ENCODE measurements around the gene DUS1L.

DUS1L gene

DNA sequence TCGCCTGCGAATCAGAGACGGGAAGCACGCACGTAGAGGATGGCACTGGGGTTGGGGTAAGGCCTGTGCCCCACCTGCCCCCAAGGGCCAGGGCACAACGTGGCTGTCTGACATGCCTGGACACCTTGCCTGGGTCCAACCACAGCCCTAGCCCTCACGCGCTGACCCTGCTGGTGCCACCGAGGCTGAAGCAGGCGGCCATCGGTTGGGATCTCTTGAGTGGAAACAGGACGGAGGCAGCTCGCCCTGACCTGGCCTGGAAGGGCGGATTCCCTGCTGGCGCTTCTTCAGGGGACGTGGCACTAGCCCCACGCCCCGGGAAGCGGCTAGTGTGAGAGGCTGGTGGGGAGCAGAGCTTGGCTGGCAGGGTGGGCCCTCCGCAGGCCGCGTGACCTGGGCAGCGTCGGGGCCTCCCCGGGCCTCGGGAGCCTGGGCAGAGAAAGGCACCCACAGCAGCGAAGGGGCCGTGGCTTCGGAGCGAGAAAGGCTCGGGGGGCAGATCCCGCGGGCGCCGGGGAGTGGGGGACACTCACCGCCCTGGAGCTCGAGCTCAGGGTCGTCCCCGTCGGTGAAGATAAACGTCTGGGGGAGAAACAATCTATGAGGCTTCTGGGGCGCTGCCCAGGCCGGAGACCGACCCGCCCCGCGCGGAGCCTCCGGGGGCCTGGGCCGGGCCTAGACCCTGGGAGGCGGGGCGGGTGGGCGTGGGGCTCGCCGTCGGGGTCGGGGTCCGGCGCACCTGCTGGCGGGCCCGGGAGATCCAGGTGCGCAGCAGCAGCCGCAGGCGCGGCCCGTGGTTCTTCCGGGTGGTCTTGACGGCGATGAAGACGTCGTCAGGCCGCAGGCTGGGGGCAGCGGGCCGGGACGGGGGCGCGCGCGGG is 14.6 kb downstream of the DUS1L start:
- in situ Hi-C loops (cut with HindIII; ENCODE audit: low pct_ligation_motif_present, low sequenced_read_pairs): no loop called here
- DNase-seq: no peak
- H3K4me3 ChIP-seq (ENCODE audit: low read depth, low read length): peak overlapping the region; percentile 77
- H3K27me3 ChIP-seq (replicated peaks): no peaks in the 10 kb centered on the region
- peaks cover 31% of the 10 kb centered on the region for H3K36me3 ChIP-seq (replicated peaks)
- TF ChIP-seq, protein P1, sequence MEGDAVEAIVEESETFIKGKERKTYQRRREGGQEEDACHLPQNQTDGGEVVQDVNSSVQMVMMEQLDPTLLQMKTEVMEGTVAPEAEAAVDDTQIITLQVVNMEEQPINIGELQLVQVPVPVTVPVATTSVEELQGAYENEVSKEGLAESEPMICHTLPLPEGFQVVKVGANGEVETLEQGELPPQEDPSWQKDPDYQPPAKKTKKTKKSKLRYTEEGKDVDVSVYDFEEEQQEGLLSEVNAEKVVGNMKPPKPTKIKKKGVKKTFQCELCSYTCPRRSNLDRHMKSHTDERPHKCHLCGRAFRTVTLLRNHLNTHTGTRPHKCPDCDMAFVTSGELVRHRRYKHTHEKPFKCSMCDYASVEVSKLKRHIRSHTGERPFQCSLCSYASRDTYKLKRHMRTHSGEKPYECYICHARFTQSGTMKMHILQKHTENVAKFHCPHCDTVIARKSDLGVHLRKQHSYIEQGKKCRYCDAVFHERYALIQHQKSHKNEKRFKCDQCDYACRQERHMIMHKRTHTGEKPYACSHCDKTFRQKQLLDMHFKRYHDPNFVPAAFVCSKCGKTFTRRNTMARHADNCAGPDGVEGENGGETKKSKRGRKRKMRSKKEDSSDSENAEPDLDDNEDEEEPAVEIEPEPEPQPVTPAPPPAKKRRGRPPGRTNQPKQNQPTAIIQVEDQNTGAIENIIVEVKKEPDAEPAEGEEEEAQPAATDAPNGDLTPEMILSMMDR (IDR thresholded peaks at IDR 0.05; ENCODE audit: low read depth, low read length, missing control alignments): no peak
- peak overlapping the region; percentile 21 for H3K27ac ChIP-seq

DNA sequence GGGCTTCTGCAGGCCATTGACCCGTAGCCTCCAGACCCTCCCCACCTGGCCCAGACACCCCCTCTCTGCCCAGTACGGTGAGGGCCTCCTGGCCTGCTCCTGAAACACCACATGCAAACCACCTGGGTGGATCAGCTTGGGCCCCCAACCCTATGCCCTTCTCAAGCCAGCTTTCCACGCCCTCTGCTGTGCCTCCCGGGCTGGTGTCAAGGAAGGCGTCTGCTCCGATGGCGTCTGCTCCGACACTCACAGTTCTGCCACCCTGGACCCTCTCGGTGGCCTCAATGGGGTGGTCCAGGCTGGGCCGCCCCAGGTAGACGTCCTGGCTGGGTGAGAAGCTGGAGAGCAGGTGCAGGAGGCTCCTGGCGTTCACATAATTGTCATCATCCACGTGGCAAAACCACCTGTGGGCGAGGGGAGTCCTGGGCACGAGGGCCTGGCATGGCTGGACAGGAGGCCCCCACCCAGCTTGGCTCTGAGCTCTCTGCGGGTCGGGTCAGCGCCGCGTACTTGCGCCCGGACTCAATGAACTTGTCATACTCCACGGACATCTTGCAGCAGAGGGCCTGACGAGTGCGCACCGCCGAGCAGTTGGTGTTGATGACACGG is 15.3 kb downstream of the DUS1L start:
- in situ Hi-C loops (cut with HindIII; ENCODE audit: low pct_ligation_motif_present, low sequenced_read_pairs): no loop called here
- Histone ChIP-seq H3K27me3 (replicated peaks) (no peaks in the 10 kb centered on the region), H3K4me3 (ENCODE audit: low read depth, low read length) (peak overlapping the region; percentile 77), H3K36me3 (replicated peaks) (peaks cover 25% of the 10 kb centered on the region), H3K27ac (no peak overlapping the region)
- DNase-seq: no peak
- TF ChIP-seq, protein P1 (IDR thresholded peaks at IDR 0.05; ENCODE audit: low read depth, low read length, missing control alignments): no peak

DNA sequence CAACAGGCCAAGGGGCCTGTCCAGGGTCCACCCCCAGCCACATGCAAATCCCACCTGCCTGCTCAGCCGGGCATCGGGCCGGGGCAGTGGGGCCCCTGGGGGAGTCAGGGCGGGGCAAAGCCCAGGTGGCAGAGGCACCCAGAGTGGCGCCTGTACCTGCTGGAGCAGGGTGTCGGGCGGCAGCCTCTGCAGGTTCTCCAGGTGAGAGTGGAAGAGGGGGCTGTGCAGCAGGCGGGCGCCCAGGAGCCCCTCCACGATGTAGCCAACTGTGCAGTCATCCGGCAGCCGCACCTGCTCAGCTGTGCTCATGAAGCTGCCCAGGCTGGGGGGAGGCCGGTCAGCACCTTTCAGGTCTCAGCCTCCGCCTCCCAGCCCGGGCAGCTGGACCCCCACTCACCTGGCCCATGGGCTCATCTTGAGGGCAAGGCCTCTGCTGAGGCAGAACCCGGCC is 16.1 kb downstream of the DUS1L start:
- no peak overlapping the region for H3K27ac ChIP-seq
- TF ChIP-seq, protein P1 (IDR thresholded peaks at IDR 0.05; ENCODE audit: low read depth, low read length, missing control alignments): no peak
- no peaks in the 10 kb centered on the region for H3K27me3 ChIP-seq (replicated peaks)
- in situ Hi-C loops (cut with HindIII; ENCODE audit: low pct_ligation_motif_present, low sequenced_read_pairs): no loop called here
- H3K4me3 ChIP-seq (ENCODE audit: low read depth, low read length): no peak overlapping the region
- H3K36me3 ChIP-seq (replicated peaks): peaks cover 18% of the 10 kb centered on the region
- no peak for DNase-seq

DNA sequence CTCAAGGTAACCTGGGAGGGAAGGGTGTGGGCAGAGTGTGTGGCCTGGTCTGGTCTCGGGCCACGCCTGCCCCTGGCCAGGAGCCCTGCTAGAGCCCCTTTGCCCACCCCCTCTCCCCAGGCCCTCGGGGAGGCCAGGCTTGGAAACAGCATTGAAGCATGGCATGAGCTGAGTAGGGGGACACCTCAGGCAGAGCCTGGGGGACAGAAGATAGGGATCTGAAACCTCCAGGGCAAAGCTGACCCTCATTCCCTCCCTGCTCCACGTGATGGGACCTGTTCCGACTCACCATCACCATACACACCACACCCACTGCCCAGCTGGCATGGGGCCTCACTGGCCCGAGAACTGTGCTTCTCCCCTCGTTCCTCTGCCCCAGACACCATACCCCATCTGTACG is 16.5 kb downstream of the DUS1L start:
- TF ChIP-seq, protein P1 (IDR thresholded peaks at IDR 0.05; ENCODE audit: low read depth, low read length, missing control alignments): no peak
- Histone ChIP-seq H3K27me3 (replicated peaks) (no peaks in the 10 kb centered on the region), H3K36me3 (replicated peaks) (peaks cover 14% of the 10 kb centered on the region), H3K4me3 (ENCODE audit: low read depth, low read length) (no peak overlapping the region), H3K27ac (no peak overlapping the region)
- DNase-seq: no peak
- in situ Hi-C loops (cut with HindIII; ENCODE audit: low pct_ligation_motif_present, low sequenced_read_pairs): no loop called here

DNA sequence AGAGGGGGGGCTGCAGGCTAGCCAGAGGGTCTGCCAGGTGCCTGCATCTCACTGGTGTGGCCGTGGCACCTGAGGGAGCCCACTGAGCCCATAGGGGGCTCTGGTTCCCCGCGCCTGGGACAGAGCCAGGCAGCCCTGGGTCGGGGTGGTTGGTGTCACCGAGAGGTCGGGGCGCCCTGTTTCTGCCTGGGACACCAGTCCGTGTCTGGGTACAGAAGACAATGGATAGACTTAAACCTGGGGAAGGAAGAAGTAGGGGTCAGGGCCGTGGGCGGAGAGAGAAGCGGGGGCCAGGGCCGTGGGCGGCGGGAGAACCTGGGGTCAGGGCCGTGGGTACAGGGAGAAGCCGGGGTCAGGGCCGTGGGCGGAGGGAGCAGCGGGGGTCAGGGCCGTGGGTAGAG is 17.0 kb downstream of the DUS1L start:
- in situ Hi-C loops (cut with HindIII; ENCODE audit: low pct_ligation_motif_present, low sequenced_read_pairs): no loop called here

More for the DNA sequence above, 17.0 kb downstream of the DUS1L start:
- TF ChIP-seq, protein P1 (IDR thresholded peaks at IDR 0.05; ENCODE audit: low read depth, low read length, missing control alignments): no peak
- DNase-seq: no peak
- no peak overlapping the region for H3K4me3 ChIP-seq (ENCODE audit: low read depth, low read length)
- H3K36me3 ChIP-seq (replicated peaks): peaks cover 8% of the 10 kb centered on the region
- no peaks in the 10 kb centered on the region for H3K27me3 ChIP-seq (replicated peaks)
- no peak overlapping the region for H3K27ac ChIP-seq
